K562 (cell line): ENCODE results near the gene DEGS2. TPM values are rescaled to one million over a fixed set of nuclear protein-coding genes. Genes with fewer than 3 reads are reported as not detected.

Experiments used
- BHLHE40 ChIP-seq: IDR thresholded peaks from 2 replicates; pipeline ENCODE4 v1.6.1; 2011; ENCODE audit warnings: low read length, improper control_type of control experiment
- GABPB2 ChIP-seq: fragments of 250-450 bp; sonication (Bioruptor Pico); conservative IDR thresholded peaks from 2 replicates; pipeline ENCODE4 v1.5.1; 2021; ENCODE audit warnings: mild to moderate bottlenecking
- HNRNPK ChIP-seq: fragments of 200-400 bp; formaldehyde crosslinking; IDR thresholded peaks from one replicate; pipeline ENCODE4 v1.6.1; 2018; ENCODE audit warnings: mild to moderate bottlenecking, low read depth, low read length; ENCODE audit not compliant: poor library complexity, severe bottlenecking
- HNRNPLL ChIP-seq: fragments of 200-400 bp; formaldehyde crosslinking; IDR thresholded peaks from 2 replicates; pipeline ENCODE4 v1.6.1; 2017; ENCODE audit warnings: low read length, low read depth, mild to moderate bottlenecking; ENCODE audit not compliant: poor library complexity, severe bottlenecking
- KLF16 ChIP-seq: IDR thresholded peaks from 2 replicates; pipeline ENCODE4 v1.6.1; 2016; ENCODE audit warnings: antibody characterized with exemption
- NCOR1 ChIP-seq: fragments of 450-650 bp; IDR thresholded peaks from 2 replicates; pipeline ENCODE4 v1.6.1; 2016; ENCODE audit warnings: mild to moderate bottlenecking, moderate library complexity
- POLR2AphosphoS5 ChIP-seq: IDR thresholded peaks from 2 replicates; pipeline ENCODE4 v1.6.1; 2011; ENCODE audit warnings: mild to moderate bottlenecking, low read depth, low read length, moderate library complexity; ENCODE audit not compliant: control insufficient read depth, insufficient read depth
- RFX5 ChIP-seq: IDR thresholded peaks from 2 replicates; pipeline ENCODE4 v1.6.1; 2011; ENCODE audit warnings: low read depth, mild to moderate bottlenecking, improper control_type of control experiment, low read length
- RFX7 ChIP-seq: fragments of 250-450 bp; sonication (Bioruptor Pico); IDR thresholded peaks from 2 replicates; pipeline ENCODE4 v1.5.1; 2021; ENCODE audit warnings: mild to moderate bottlenecking
- SMARCA4 ChIP-seq: fragments of 450-650 bp; IDR thresholded peaks from 2 replicates; pipeline ENCODE4 v1.6.1; 2016
- SP2 ChIP-seq: IDR thresholded peaks from 2 replicates; pipeline ENCODE4 v1.6.1; 2011; ENCODE audit warnings: mild to moderate bottlenecking, low read depth, low read length, moderate library complexity; ENCODE audit not compliant: poor library complexity, severe bottlenecking; ENCODE audit errors: extremely low read depth
- ZBTB49 ChIP-seq: sonication (generic); formaldehyde crosslinking; IDR thresholded peaks from 2 replicates; pipeline ENCODE4 v1.8.0; 2022; ENCODE audit warnings: missing genetic modification reagents, mild to moderate bottlenecking, borderline replicate concordance
- ZFX ChIP-seq: sonication (generic); formaldehyde crosslinking; IDR thresholded peaks from 2 replicates; pipeline ENCODE4 v1.8.0; 2022; ENCODE audit warnings: mild to moderate bottlenecking, missing genetic modification reagents, moderate library complexity
- ZNF253 ChIP-seq: fragments of 250-450 bp; sonication (Bioruptor Pico); conservative IDR thresholded peaks from 2 replicates; pipeline ENCODE4 v1.6.1; 2021; ENCODE audit warnings: mild to moderate bottlenecking
- ZNF263 ChIP-seq: sonication (generic); formaldehyde crosslinking; IDR thresholded peaks from 2 replicates; pipeline ENCODE4 v1.8.0; 2022; ENCODE audit warnings: mild to moderate bottlenecking, missing genetic modification reagents, borderline replicate concordance
- ZNF316 ChIP-seq: fragments of 450-650 bp; IDR thresholded peaks from 2 replicates; pipeline ENCODE4 v1.6.1; 2016
- polyA plus RNA-seq, 8 experiments: library from polyadenylated mRNA; depleted of rRNA in 4 of 8; stranded (reverse) in 5 of 8; unstranded in 3 of 8; fragments of >200 nt; fragmentation: Nextera tagmentation in 2 of 8; fragmentation: Illumina TruSeq in 1 of 8; extraction: Ambion mirVana in 2 of 8; extraction: Trizol in 1 of 8; gene quantifications; 2 replicates each; pipeline versions ENCODE4 v1.2.1 to v1.2.3, GENCODE V29; 2011 to 2014; ENCODE audit warnings: inconsistent platforms in 1 of 8, missing spikeins in 1 of 8
- total RNA-seq, 7 experiments: library from RNA; depleted of rRNA in 6 of 7; stranded (reverse); fragments of >200 nt in 6 of 7; fragmentation: Illumina TruSeq in 2 of 7; extraction: Trizol in 2 of 7; gene quantifications; 2 replicates each; pipeline versions ENCODE4 v1.2.1 to v1.2.3, GENCODE V29; 2011 to 2021; ENCODE audit warnings: low replicate concordance in 1 of 7
- TF ChIP-seq, protein P1 (sequence below): fragments of 200-800 bp; sonication (Bioruptor generic); IDR thresholded peaks from 2 replicates; pipeline ENCODE4 v1.6.1; 2017; ENCODE audit warnings: missing genetic modification characterization, missing compliant biosample characterization
- TF ChIP-seq, protein P2 (sequence below): sonication (generic); formaldehyde crosslinking; IDR thresholded peaks from 2 replicates; pipeline ENCODE4 v1.8.1; 2022; ENCODE audit warnings: missing genetic modification reagents
- TF ChIP-seq, protein P3 (sequence below): sonication (generic); formaldehyde crosslinking; IDR thresholded peaks from 2 replicates; pipeline ENCODE4 v1.9.0; 2022; ENCODE audit warnings: mild to moderate bottlenecking, missing genetic modification reagents
- TF ChIP-seq, protein P4 (sequence below): fragments of 250-450 bp; sonication (Bioruptor Pico); IDR thresholded peaks from 2 replicates; pipeline ENCODE4 v1.5.0; 2020; ENCODE audit warnings: mild to moderate bottlenecking

Gene DEGS2
- total and polyA plus RNA-seq, 9 of the 15 experiments (the other 6 are each of a cell fraction or from before 2014, with no cell fraction given), result 0.22 to 2.9 (median 0.70) TPM

GRCh38 chr14:100140452-100141078 lies 18.9 kb downstream of the DEGS2 start (continued):
- TF ChIP-seq, protein P1, sequence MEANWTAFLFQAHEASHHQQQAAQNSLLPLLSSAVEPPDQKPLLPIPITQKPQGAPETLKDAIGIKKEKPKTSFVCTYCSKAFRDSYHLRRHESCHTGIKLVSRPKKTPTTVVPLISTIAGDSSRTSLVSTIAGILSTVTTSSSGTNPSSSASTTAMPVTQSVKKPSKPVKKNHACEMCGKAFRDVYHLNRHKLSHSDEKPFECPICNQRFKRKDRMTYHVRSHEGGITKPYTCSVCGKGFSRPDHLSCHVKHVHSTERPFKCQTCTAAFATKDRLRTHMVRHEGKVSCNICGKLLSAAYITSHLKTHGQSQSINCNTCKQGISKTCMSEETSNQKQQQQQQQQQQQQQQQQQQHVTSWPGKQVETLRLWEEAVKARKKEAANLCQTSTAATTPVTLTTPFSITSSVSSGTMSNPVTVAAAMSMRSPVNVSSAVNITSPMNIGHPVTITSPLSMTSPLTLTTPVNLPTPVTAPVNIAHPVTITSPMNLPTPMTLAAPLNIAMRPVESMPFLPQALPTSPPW, result peak; percentile 44; the same call in 1 of the 2 replicates
- no peak for TF ChIP-seq ZNF263
- peak; percentile 50; the same call in 1 of the 2 replicates for TF ChIP-seq BHLHE40
- no peak for TF ChIP-seq RFX5
- no peak for TF ChIP-seq ZNF253 (CRISPR knock-in tag)
- TF ChIP-seq, protein P2, sequence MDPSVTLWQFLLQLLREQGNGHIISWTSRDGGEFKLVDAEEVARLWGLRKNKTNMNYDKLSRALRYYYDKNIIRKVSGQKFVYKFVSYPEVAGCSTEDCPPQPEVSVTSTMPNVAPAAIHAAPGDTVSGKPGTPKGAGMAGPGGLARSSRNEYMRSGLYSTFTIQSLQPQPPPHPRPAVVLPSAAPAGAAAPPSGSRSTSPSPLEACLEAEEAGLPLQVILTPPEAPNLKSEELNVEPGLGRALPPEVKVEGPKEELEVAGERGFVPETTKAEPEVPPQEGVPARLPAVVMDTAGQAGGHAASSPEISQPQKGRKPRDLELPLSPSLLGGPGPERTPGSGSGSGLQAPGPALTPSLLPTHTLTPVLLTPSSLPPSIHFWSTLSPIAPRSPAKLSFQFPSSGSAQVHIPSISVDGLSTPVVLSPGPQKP, result no peak
- TF ChIP-seq SP2, result no peak
- TF ChIP-seq KLF16, result no peak
- TF ChIP-seq, protein P3, sequence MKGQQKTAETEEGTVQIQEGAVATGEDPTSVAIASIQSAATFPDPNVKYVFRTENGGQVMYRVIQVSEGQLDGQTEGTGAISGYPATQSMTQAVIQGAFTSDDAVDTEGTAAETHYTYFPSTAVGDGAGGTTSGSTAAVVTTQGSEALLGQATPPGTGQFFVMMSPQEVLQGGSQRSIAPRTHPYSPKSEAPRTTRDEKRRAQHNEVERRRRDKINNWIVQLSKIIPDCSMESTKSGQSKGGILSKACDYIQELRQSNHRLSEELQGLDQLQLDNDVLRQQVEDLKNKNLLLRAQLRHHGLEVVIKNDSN (CRISPR knock-in tag), result no peak; the same call in 1 of the 2 replicates
- no peak for TF ChIP-seq RFX7
- TF ChIP-seq HNRNPK, result no peak
- TF ChIP-seq GABPB2 (CRISPR knock-in tag), result no peak
- TF ChIP-seq, protein P4, sequence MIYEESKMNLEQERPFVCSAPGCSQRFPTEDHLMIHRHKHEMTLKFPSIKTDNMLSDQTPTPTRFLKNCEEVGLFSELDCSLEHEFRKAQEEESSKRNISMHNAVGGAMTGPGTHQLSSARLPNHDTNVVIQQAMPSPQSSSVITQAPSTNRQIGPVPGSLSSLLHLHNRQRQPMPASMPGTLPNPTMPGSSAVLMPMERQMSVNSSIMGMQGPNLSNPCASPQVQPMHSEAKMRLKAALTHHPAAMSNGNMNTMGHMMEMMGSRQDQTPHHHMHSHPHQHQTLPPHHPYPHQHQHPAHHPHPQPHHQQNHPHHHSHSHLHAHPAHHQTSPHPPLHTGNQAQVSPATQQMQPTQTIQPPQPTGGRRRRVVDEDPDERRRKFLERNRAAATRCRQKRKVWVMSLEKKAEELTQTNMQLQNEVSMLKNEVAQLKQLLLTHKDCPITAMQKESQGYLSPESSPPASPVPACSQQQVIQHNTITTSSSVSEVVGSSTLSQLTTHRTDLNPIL (CRISPR knock-in tag), result no peak
- TF ChIP-seq POLR2AphosphoS5, result no peak
- TF ChIP-seq SMARCA4, result peak; percentile 61
- no peak for TF ChIP-seq ZNF316
- TF ChIP-seq HNRNPLL, result peak; percentile 28
- peak; percentile 2; the same call in 1 of the 2 replicates for TF ChIP-seq ZFX
- no peak for TF ChIP-seq NCOR1
- TF ChIP-seq ZBTB49 (CRISPR knock-in tag), result no peak
